RKO (cell line): ENCODE measurements around the gene GRK2.
A peak's percentile ranks its signal among the peaks of the same experiment; 100 is the strongest.
"Not testable (repeated sequence)": the region's sequence is repeated elsewhere in the genome, so short reads cannot be mapped to it uniquely, and the experiment has no call there.

ENCODE experiments used
- DNase-seq: peaks from one replicate; pipeline ENCODE4 v3.0.0-alpha.2; 2016; ENCODE audit warnings: low spot score

Gene GRK2

DNA sequence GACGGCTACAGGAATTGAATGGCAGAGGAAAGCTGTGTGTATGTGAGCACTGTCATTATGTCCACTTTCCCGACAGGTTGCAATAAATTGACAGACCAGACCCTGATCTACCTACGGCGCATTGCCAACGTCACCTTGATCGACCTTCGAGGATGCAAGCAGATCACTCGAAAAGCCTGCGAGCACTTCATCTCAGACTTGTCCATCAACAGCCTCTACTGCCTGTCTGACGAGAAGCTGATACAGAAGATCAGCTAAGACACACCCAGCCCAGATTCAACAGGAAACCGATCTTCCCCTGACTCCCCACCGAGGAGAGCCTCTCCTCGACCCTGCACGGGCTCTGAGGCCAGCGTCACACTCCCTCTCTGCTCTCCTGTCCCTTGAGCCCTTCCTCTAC, 11.5 kb upstream of the GRK2 start:
- DNase-seq: no peak

DNA sequence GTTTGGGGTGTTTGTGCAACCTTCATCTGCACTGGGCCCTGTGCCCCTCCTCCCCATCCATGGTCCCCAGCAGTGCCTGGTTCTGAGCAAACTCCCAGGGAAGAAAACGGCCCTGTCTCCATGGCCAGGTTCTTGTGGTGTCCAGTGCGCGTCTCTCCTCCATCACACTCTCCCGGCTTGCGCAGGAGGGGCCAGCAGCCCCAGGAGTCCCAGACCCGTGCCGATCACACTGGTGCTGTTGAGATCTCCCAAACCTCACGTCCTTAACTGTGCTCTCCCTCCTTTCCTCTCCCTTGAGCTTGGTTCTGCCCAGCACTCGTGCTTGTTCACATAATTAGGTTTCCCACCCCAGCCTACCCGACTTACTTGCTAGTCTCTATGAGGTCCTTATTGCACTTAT, 10.9 kb upstream of the GRK2 start:
- no peak for DNase-seq

DNA sequence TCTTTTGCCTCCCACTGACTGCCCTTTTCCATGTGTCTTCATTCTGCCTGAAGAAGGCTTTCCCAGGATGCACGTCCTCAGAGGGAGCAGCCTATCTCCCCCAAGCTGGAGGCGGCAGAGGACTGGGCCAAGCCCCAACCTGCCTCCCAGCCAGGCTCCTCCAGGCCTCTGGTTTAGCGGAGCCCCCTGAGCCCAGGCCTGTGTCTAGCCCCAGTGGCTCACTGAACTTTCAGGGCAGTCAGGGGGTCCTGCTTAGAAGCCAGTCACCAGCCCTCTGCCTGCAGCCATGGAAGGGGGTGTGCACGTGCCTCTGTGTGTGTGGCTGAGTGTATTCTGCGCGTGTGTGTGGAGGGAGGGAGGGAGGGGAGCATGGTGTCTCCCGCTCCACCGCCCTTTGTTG, 10.4 kb upstream of the GRK2 start:
- DNase-seq: no peak

DNA sequence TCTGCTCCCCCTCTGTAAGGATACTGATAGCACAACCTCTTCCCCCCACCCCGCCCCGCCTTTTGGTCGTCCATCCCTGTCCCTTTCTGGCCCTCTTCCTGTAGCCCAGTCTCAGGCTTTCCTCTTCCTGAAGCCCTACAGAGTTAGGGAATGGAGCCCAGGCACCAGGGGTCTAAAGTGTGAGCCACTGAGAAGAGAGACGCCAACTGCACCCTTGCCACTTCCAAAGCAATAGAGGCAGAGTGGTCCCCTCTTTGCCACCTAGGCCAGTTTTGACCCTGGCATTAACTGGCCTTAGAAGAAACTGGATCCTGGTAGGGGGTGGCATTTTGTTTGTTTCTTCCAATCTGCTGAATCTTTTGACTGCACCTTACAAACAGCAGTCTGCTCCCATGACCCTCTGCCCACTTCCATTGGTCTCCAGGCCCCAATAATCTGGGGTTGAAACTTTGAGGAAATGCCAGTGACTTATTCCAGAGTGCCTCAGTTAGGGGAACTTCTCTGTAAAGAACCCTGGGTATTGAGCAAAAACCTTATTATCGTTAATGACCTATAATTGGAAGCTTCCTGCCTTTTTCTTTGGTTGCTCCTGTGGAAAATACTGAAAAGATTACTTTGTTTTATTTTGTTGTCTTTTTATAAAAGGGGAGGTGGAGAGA, 9.7 kb upstream of the GRK2 start:
- no peak for DNase-seq

DNA sequence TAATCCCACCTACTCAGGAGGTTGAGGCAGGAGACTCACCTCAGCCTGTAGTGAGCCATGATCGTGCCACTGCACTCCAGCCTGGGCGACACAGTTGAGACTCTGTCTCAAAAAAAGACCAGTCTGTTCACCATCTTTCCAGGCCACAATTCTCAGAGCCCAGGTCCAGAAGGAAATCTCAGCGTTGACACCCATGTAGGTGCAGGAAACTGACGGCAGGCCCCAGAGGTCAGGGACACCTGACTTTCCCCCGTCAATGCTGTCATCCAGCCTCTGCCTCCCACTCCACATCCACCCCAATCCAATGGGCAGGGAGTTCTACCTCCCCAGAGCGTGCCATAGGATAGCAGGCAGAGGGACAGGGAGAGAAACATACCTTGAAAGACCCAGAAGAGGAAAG, 5.9 kb upstream of the GRK2 start:
- DNase-seq: no peak

DNA sequence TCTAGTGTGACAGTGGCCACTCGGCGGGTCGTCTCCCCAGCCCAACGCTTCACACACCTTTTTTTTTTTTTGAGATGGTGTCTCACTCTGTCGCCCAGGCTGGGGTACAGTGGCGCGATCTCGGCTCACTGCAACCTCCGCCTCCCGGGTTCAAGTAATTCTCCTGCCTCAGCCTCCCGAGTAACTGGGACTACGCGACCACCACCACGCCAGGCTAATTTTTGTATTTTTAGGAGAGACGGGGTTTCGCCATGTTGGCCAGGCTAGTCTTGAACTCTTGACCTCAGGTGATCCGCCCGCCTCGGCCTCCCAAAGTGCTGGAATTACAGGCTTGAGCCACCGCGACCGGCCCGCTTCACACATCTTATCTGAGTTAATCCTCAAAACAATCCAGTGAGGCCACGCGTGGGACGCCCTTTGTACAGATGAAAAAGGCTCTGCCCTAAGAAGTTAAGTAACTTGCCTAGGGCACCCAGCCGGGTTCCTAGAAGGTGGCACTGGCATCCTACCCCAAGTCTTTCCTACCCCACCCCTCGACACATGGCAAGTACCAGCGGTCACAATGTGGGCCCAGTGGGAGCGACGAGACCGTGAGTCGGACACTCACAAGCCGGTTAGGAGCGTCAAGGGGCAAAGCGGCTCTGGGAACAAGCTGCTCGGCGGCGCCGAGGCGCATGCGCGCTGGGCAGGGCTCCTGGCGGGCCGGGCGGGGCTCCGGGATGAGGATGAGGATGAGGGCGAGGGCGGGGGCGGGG, 5.2 kb upstream of the GRK2 start:
- DNase-seq: not testable (repeated sequence)

DNA sequence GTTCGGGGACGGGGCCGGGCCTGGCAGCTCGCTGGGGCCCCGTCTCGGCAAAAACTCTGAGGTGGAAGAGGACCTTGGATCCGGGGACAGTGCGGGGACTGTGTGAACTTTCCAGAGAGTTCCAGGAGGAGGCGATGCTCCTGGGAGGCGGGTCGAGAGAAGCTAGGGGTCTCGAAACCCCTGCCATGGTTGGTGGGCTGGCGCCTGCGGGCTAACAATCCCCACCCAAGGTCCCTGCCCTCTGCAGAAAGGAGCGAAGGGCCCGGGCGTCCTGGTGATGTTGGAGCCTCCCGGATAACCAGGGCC, 4.7 kb upstream of the GRK2 start:
- DNase-seq: no peak

DNA sequence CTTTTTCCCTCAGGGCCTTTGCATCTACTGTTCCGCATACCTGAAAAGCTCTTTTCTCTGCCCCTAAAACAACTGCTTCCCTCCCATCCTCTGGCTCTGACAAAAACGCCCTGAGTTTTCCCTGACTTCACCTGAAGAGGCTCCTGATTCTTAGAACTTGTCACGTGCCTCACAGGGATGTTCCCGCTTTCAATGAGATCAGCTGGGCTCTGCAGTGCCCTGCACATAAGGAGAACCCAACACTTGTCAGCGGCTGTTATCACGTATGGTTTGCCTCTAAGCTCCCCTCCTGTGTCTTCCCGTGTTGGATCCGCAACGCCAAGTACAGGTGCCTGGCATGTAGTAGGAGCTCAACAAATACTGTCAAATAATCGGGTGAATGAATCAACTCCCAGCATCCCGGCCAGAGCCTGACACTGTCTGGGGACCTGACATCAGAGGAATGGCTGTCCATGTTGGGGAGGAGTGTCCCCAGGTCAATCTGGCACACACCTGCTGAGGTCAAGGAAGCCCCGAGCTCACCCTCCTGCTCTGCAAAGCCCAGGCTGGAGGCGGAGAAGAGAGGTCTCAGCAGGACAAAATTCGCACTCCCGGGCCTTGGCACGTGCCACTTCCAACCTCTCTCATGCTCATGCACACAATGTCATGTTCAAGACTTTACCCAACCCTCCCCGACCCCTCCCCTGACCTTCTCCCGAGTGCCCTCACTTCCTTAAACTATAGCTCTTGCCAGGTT, 4.2 kb upstream of the GRK2 start:
- no peak for DNase-seq

DNA sequence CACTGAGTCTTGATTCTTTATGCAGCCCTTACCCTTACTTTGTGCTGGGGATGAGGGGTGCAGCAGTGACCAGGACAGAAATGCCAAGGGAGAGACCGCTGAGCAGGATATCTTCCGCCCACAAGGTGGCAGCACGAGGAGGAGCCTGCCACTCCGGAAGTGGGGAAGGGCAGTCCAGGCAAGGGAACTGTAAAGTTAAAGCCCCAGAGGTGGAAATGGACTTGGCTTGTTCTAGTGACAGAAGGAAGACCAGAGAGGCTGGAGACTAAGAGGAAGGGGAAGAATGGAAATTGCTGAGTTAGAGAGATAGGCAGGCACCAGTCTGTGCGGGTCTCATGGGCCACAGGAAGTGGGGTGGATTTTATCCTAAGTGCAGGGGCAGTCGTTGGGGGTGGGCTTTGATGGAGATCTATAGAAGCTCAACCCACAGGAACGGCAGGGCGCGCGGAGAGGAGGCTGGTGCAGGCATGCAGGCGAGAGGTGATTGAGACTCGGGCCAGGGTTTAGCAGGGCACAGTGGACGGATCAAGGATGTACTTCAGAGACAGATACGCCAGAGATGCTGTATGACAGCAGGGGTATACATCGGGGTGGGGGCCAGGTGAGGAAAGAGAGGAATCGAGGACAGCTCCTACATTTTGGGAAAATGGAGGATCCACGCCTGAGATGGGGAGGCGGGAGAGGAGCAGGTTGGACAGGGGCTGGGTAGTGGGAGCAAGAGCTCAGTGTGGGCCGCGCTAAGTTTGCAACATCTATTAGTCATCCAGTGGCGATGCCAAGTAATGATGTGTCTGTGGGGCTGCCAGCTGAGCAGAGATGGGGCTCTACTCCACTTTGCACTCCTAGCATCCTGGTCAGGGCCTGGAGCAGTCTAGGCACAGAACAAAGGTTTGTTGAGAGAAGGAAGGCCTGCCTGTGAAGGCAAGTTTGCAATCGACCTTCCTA, 3.3 kb upstream of the GRK2 start:
- DNase-seq: peak; percentile 88

DNA sequence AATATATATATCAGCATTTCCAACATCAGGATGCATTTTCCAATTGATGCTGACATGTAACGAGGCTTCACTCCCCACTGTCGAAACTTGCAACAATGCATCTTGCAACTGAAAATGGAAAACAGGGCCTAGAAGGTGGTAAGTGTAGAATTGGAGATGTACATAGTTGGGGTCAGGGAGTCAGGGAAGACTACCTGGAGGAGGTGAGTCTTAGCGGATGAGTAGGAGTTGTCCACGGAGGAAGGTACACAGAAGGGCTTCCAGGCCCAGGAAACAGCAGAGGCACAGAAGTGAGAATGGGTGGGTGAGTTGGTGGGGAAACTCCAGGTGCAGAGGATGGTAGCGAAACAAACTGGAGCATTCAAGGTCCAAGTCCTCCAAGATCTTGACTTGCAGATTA, 2.0 kb upstream of the GRK2 start:
- DNase-seq: no peak

DNA sequence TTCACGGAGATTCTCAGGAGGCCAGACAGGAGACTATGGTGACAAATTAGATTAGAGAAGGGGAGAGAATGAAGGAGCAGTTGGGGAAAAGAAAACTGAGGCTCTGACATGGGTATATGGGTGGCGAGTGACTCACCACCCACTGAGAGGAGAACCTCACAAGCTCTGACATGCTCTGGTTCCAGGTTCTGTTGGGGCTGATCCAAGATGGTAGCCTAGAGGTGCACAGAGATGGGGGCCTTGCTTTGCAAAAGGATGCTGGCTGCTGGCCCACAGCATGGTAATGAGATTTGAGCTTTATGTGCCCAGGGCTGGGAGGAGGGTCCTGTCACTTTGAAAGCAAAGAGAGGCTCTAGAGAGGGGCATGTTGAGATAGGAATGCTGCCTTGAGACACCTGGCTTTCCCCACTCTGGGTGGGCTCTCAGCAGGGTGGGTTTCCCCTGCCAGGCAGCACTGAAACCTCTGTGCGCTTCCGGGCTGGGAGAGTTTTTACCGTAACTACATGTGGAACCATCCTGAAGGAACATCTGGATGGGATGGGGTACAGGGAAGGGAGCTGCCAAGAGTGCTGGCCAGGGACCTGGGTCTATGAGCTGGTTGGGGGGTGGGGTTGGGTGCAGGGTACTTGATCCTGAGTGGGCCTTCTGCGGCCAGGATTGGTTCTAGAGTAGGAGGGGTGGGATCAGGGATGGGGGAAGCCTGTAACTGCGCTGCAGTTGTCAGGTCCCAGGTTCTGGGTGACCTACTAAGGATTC, 1.2 kb upstream of the GRK2 start:
- DNase-seq: no peak

DNA sequence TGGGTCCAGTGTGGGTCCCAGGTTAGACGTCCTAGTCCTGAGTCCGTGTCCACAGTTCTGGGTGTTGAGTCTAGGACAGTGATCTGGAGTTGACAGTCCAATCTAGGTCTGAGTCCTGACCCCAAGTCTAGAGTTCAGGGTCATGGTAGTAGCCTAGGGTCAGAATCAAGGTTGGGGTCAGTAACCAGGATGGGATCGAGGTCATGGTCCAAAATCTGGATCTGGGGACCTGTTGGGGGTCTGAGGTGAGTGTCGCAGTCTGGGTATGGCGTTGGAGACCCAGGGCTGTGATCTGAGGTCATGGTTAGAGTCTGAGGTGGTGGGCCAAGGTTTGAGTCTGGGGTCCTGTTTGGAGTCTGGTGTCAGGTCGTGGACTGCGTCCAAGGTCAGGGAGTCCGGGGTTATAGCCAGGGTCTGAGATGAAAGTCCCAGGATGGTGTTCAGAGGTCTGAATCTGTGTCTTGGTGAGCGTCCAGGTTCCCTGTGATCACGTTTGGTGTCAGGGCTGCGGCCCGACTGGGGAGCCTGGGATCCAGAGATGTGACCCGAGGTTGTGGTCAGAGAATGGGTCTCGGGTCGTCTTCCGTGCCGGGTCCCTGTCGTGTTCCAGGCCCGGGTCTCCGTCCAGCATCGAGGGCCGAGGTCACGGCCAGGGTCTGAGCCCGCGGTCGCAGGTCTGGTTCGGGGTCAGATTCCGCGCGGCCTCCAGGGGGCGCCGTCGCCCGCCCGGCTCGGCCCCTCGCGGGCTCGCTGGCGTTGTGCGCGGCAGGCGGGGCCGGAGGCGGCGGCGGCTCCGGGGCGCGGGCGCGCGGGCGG, 432 bp upstream of the GRK2 start:
- DNase-seq: peak; percentile 68

DNA sequence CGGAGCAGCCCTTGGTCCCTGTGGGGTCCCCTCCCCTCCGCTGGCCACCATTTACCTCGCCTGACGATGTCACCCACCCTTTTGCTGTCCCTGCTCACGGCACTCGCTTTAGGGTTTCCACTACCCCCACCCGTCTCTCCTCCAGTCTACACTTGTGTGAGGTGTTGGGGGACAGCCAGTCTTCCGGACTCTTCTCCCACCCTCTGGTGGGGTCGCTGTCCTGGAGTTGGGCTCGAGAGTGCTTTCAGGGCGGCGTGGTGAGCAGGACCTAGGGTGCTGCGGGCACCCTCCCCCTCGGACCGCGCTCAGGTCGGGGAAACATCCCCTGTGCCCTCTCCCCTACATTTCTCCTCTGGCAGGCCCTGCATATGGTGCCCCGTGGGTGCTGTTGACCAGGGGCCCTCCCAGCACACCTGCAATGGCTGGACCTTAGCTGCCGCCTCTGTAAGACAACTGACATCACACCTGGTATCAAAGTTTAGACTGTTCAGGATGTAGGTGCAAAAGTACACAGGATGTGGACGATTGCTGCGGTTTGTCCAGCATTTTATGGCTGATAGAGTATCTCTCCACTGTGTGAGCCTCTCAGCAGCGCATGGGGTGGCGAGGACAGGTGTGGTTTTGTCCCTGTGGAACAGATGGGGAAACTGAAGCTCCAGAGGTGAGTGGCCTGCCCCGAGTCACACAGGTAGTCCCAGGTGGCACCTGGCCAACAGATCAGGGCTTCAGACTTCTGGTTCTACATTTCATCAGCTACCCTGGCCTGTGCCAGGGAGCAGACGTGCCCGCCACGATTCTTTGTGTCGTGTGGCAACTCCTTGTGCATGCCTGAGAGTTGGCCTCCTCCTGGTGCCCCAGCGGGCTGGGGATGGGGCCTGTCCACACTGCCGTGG, 1.2 kb downstream of the GRK2 start:
- DNase-seq: peak; percentile 20

DNA sequence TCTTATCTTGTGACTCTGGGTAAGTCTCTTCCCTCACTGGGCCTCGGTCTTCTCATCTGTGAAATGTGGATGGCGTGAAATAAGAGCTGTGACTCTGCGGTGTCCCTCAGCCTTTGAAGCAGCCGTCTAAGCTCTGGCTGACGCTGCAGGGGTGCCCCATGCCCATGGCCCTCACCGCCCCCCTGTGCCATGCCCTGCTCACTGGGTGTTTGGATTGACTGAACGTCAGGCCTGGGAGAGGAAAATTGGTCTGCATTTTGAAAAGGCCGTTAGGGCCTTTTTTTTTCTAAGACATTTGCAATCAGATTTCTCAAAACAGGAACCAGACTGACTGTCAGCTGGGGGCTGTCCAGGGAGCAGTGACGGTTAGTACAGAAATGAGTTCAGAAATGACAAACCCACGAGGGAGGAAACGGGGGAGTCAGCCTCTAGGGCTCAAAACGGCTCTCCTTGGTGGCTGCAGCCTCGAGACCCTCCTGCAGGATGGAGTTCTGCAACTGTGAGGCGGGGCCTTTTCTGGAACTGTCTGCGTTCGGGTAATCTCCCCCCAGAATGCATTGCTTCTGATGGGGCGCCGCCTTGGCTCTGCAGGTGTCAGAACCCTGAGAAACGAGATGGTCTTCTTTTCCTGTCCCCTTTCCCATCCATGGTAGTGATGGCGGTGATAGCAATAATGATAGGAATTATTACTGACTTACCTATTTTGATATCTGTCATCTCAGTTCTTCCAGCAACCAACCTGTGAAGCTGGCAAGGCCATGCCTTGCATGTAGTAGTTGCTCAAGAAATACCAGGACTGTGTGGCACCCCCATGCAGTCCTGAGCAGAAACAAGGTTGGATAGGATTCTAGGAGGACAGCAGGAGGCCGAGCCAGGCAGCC, 2.0 kb downstream of the GRK2 start:
- no peak for DNase-seq

DNA sequence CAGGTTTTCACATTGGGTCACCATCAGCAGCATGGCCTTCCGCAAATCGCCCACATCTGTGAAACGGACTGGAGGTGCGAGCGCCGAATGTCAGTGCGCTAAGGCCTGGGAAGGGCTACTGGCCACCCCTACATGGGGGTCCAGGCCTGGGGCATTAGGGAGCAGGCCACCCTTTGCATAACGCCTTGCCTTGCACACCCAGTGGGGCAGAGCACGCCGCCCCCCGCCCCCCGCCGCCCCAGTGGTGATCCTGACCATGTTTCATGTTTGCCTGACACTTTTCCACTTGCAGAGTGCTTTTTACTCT, 2.6 kb downstream of the GRK2 start:
- DNase-seq: no peak

DNA sequence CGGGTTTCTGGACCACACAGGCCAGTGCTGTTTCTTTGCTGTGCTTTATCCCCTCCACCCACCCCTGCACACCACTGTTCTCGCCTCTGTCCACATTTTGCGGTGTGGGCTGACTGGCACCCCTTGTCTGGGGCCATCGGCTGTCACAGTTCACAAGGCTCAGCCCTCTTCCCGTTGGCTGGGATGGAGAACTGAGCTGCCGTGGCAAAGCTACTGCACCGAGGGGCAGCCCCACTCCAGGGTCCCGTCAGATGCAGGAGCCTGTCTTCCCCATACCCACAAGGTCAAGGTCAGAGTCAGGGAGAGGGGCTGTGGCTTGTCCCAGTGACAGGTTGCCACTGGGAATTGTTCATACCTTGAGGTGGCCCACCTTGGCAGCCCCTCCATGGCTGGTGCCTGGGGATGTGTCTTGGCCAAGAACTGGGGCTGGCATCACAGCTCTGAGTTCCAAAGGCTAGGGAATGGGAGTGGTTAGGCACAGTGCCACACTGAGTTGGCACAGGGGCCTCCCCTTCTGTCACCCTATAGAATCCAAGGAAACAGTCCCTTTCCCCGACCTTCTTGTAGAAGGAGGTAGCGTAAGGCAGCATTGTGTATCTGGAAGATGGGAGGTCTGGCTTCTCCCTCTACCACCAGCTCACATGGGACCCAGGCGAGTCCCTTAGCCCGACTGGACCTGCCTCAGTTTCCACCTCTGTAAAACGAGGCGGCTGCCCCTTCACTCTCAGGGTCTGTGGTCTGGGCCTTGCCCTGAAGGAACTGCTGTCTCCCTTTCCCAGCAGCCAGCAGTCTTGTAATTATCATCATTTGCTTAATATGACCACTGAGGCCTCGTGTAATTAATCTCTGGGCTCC, 3.4 kb downstream of the GRK2 start:
- no peak for DNase-seq

DNA sequence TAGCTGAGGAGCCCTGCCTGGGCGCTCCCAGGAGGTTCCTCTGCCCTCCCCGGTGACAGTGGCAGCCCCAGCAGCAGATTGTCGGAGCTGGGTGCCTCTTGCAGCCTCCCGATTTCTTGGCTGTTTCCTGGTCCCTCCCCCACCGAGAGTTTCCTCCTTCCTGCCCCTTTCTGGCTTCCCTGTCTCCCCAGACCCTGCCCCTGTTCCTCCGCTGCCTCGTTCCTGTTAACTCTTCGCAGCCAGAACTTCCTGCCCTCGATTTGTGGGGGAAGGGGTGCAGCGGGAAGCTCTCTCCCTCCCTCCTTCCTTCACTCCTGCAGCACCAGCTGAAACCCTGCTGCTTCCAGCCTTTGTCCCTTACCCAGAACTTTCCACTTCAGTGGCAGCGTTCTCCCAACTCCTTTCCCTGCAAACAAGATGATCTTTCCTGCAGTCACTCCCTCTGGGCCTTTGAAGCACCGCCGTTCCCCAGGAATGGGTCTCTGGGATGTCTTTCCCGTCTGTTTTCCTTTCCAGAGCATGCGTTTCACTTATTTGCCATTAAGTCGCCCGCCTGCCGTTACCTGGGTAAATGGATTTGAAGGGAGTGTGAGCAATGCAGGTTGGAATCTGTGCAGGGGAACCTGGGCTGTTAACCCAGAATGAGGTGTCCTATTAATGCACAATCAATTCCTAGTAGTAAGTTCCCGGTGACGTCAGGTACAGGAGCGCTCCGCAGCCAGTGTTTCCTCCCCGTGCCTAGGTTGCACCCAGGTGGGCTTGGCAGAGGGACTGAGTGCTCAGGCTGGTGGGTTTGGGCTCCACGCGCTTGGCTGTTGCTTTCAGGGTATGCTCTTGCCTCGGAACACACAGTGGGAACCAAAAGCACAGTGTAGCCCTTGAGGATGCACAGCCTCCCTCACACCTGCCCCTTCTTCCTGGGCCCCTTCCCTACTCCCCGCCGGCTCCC, 4.3 kb downstream of the GRK2 start:
- DNase-seq: no peak
